Measurements from ENCODE around the gene PIP4K2A. TPM values are rescaled to one million over a fixed set of nuclear protein-coding genes. Genes with fewer than 3 reads are reported as not detected.

The PIP4K2A gene
- total RNA-seq: 67.6 TPM
- long read RNA-seq, transcript PIP4K2A-202 (10 exons, 3,802 nt): major isoform, 26 of 64 reads
- long read RNA-seq, partial matches to known transcripts: 18 of 64 reads
- long read RNA-seq, other reads (novel, unspliced or antisense): 19 of 64 reads

GRCh38 chr10:22714479-22715289 is at the start of gene PIP4K2A:
PIP4K2A (minus strand) TSS chr10:22714578; CDS start chr10:22714326, 252 bp downstream.
- no peaks in the 10 kb centered on the region for H3K27me3 ChIP-seq (ENCODE audit: low read depth)
- H3K9me3 ChIP-seq: no peaks in the 10 kb centered on the region
- H3K4me1 ChIP-seq: peaks cover 34% of the 10 kb centered on the region
- DNase-seq (peak; percentile 85), ATAC-seq (peak; percentile 89 to 92)
- H3K36me3 ChIP-seq: no peaks in the 10 kb centered on the region
- no peak for TF ChIP-seq CTCF (IDR thresholded peaks at IDR 0.05)
- peak within 1 kb of the TSS; percentile 91 for H3K4me3 ChIP-seq
- intact Hi-C loops (cut with DNase I): no loop called here
- peak within 1 kb of the TSS; percentile 89 for H3K27ac ChIP-seq

DNA sequence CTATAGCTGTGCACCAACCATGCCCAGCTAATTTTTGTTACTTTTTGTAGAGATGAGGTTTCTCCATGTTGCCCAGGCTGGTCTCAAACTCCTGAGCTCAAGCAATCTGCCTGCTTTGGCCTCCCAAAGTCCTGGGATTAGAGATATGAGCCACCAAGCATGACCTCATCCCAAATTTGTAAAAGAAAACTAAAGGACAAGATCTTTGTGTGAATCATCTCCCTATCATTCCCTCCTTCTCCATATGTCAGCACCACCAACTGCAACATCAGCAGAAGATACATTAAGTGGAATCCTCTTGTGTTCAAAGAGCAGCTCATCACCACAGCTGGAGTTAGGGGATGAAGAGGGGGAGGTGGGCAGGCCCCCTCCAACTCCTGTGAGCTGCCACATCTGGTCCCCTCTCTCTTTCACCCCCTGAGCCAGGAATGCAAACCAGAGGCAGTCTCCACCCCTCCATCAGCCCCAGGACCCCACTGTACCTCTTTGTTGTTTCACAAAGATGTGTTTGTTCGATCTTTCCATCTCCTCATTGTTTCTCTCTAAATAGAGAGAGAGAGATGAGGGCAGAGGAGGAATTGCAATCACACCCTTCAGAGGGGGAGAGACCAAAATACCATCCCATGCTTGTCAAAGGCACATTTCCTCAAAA is 47.3 kb upstream of the PIP4K2A start:
- ATAC-seq (no peak), DNase-seq (no peak)
- no peak for TF ChIP-seq CTCF (IDR thresholded peaks at IDR 0.05)
- no peaks in the 10 kb centered on the region for H3K27me3 ChIP-seq (ENCODE audit: low read depth)
- peaks cover 26% of the 10 kb centered on the region for H3K4me1 ChIP-seq
- H3K4me3 ChIP-seq: no peak overlapping the region
- H3K36me3 ChIP-seq: no peaks in the 10 kb centered on the region
- no peaks in the 10 kb centered on the region for H3K9me3 ChIP-seq
- H3K27ac ChIP-seq: no peak overlapping the region
- intact Hi-C loops (cut with DNase I): no loop called here

DNA sequence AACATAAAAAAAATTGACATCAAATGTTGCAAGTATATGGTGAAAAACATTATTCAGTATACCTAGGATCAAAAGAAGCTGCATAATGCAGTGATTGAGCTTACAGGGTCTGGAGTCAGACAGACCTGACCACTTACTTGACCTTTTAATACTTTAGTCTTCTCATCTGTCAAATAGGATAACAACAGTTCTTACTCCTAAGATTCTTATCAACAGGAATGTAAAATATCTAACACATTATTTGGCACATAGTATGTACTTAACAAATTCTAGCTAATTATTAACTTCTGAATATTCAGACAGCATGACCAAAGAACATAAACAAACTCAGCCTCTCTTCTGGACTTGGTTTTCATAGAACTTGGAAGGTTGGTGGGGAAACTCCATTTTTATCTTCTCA is 45.6 kb upstream of the PIP4K2A start:
- DNase-seq (no peak), ATAC-seq (no peak)
- no peak overlapping the region for H3K4me3 ChIP-seq
- no peak overlapping the region for H3K27ac ChIP-seq
- no peaks in the 10 kb centered on the region for H3K27me3 ChIP-seq (ENCODE audit: low read depth)
- TF ChIP-seq CTCF (IDR thresholded peaks at IDR 0.05): no peak
- intact Hi-C loops (cut with DNase I): no loop called here
- H3K36me3 ChIP-seq: no peaks in the 10 kb centered on the region
- H3K9me3 ChIP-seq: no peaks in the 10 kb centered on the region
- peaks cover 10% of the 10 kb centered on the region for H3K4me1 ChIP-seq

DNA sequence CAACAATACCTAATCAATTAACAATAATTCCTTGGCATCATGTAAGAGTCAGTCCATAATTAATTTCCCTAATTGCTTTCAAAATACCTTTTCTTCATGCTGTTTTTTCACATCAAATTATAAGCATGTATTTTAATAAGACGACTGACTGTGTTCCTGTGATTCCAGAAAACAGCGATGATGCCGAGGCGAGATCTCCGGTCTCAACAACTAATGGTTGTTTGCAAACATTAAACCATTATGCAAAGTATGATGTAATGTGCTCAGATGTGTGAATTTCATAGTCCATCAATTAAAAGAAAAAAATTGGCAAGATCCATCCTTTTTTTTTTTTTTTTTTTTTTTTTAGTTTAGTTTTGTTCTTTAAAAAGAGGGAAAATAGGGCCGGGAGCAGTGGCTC is 44.5 kb upstream of the PIP4K2A start:
- no peaks in the 10 kb centered on the region for H3K27me3 ChIP-seq (ENCODE audit: low read depth)
- H3K4me1 ChIP-seq: peaks cover under 1% of the 10 kb centered on the region
- no peak overlapping the region for H3K27ac ChIP-seq
- intact Hi-C loops (cut with DNase I): no loop called here
- no peak overlapping the region for H3K4me3 ChIP-seq
- ATAC-seq (no peak), DNase-seq (no peak)
- no peaks in the 10 kb centered on the region for H3K9me3 ChIP-seq
- TF ChIP-seq CTCF (IDR thresholded peaks at IDR 0.05): no peak
- no peaks in the 10 kb centered on the region for H3K36me3 ChIP-seq

DNA sequence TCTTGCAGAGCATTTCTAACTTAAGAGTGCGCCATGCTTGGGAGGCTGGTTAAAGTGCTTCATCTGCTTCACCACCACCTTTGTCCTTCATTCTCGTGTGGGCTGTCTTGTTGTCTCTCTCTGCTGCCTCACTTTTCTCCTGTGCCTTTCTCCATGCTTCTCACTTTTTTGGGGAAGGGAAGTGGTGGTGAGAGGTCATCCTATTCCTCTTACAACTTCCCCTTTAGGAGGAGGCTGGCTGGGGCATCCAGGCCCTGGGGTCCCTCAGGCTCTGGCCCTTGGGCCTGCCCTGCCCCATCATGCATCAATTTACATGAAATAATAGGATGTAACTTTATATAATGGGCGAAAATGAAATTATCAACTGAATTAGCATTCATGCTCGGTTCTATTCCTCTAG is 39.9 kb upstream of the PIP4K2A start:
- H3K27ac ChIP-seq: no peak overlapping the region
- DNase-seq: no peak

More for the DNA sequence above, 39.9 kb upstream of the PIP4K2A start:
- ATAC-seq: peak; percentile 30 to 50
- Histone ChIP-seq H3K4me1 (no peaks in the 10 kb centered on the region), H3K27me3 (ENCODE audit: low read depth) (no peaks in the 10 kb centered on the region), H3K36me3 (no peaks in the 10 kb centered on the region), H3K4me3 (no peak overlapping the region), H3K9me3 (no peaks in the 10 kb centered on the region)
- intact Hi-C loops (cut with DNase I): no loop called here
- TF ChIP-seq CTCF (IDR thresholded peaks at IDR 0.05): no peak

Data from lower lobe of right lung (tissue), 2 donors.